ENCODE data around the gene PIK3AP1. TPM values are rescaled to one million over a fixed set of nuclear protein-coding genes. Genes with fewer than 3 reads are reported as not detected.

Gene PIK3AP1
- total and polyA plus RNA-seq, 2 of the 13 experiments (the other 11 are each of a cell fraction or from before 2014, with no cell fraction given): 3.6 to 13.8 TPM

- TF ChIP-seq ELF3 (CRISPR knock-in tag; IDR thresholded peaks at IDR 0.05) (no peak), TBX2 (CRISPR knock-in tag; IDR thresholded peaks at IDR 0.05; ENCODE audit: borderline replicate concordance) (no peak), ATF3 (CRISPR knock-in tag; IDR thresholded peaks at IDR 0.05) (no peak), RARG (CRISPR knock-in tag; IDR thresholded peaks at IDR 0.05; ENCODE audit: low read depth) (no peak), ZNF75D (CRISPR knock-in tag; IDR thresholded peaks at IDR 0.05; ENCODE audit: borderline replicate concordance) (no peak), DNMT3B (CRISPR knock-in tag; conservative IDR thresholded peaks at IDR 0.05) (no peak), MXI1 (IDR thresholded peaks at IDR 0.05; ENCODE audit: borderline replicate concordance, low read depth, low read length) (no peak), POLR2AphosphoS5 (IDR thresholded peaks at IDR 0.05; ENCODE audit: low read depth, low read length) (no peak)
Observed at GRCh38 chr10:96613576-96613975, 106.7 kb downstream of the PIK3AP1 start (continued).

- no peak overlapping the region for H3K27ac ChIP-seq (ENCODE audit: extremely low read length, insufficient read depth, low read length)
- peaks cover 50% of the 10 kb centered on the region for H3K4me1 ChIP-seq (ENCODE audit: insufficient read depth, low read length)
- peak; percentile 73 for ATAC-seq
- ChIA-PET POLR2A (no interaction called here), CTCF (ENCODE audit: low intra/inter-chr PET ratio, low total read pairs) (no interaction called here)
- H3K9me3 ChIP-seq (ENCODE audit: low read length): no peaks in the 10 kb centered on the region
- no peaks in the 10 kb centered on the region for H3K36me3 ChIP-seq (replicated peaks in 1 of 2; ENCODE audit: control insufficient read depth in 1 of 2, insufficient read depth in 2 of 2, low read length in 2 of 2)
- DNase-seq (ENCODE audit: low spot score): peak; percentile 55
- no peaks in the 10 kb centered on the region for H3K27me3 ChIP-seq (ENCODE audit: control insufficient read depth in 1 of 2, insufficient read depth in 2 of 2, low read length in 2 of 2)
- no peaks in the 10 kb centered on the region for H4K20me1 ChIP-seq (ENCODE audit: insufficient read depth, low read length)
- intact Hi-C loops (cut with micrococcal nuclease; ENCODE audit: unreplicated experiment): loop anchor here (2.0 kb wide), 1 partner anchor 23 kb away; no protein-coding TSS in a partner anchor
- H3K4me2 ChIP-seq (ENCODE audit: low read depth, low read length): no peak overlapping the region; the same call in 1 of the 2 replicates
- H2AFZ ChIP-seq (ENCODE audit: low read length): no peak overlapping the region
- H3K9ac ChIP-seq (ENCODE audit: insufficient read depth, low read depth, low read length): no peak overlapping the region
- no peaks in the 10 kb centered on the region for H3K79me2 ChIP-seq (ENCODE audit: insufficient read depth, low read length)
- 38% methylated on average over 8 of the region's 8 CpGs for WGBS (ENCODE audit: low lambda C conversion rate)
- FAIRE-seq: peak; percentile 74
- no TSS peak for BruUV-seq (replicated peaks)
- H3K4me3 ChIP-seq (replicated peaks in 1 of 3; ENCODE audit: insufficient read depth in 1 of 3, low read depth in 2 of 3, low read length in 3 of 3): no peak overlapping the region
- in situ Hi-C loops (cut with HindIII; ENCODE audit: extremely low pct_ligation_motif_present, low pct_unique_long_range_greater_than_20kb): no loop called here
- TF ChIP-seq ZBTB33 (CRISPR knock-in tag; IDR thresholded peaks at IDR 0.05) (peak; percentile 34; the same call in 1 of the 2 replicates), KIAA2018 (CRISPR knock-in tag; IDR thresholded peaks at IDR 0.05; ENCODE audit: borderline replicate concordance) (no peak), EED (CRISPR knock-in tag; IDR thresholded peaks at IDR 0.05) (no peak), FOXA1 (IDR thresholded peaks at IDR 0.05) (no peak), FOXA1 (CRISPR knock-in tag; IDR thresholded peaks at IDR 0.05) (peak; percentile 41; the same call in 1 of the 2 replicates)
Observed at GRCh38 chr10:96612055-96612830, 108.1 kb downstream of the PIK3AP1 start.
